A549 (cell line): ENCODE measurements around the gene LRATD1. TPM values are rescaled to one million over a fixed set of nuclear protein-coding genes. Genes with fewer than 3 reads are reported as not detected.

Source experiments
- ATAC-seq, 2 experiments: fragments of 200-7000 bp in 1 of 2; fragments of >200 bp in 1 of 2; cut with Nextera tagmentation in 1 of 2; cut with Tn5 transposase in 1 of 2; 3 replicates each; pipeline versions ENCODE4 v1.8.0 to v1.9.1; 2018 to 2020; ENCODE audit warnings: mild to moderate bottlenecking in 1 of 2, moderate library complexity in 1 of 2
- CTCF ChIA-PET: fragments of 300-600 bp; sonication (Branson Sonifier 250); formaldehyde crosslinking; extraction: SDS; loops from one replicate; lab custom pipeline; 2021; ENCODE audit warnings: antibody characterized with exemption, inconsistent platforms; lab: Yijun Ruan, JAX
- POLR2A ChIA-PET: fragments of 350-600 bp; formaldehyde crosslinking; extraction: SDS; loops from one replicate; lab custom pipeline; 2021; ENCODE audit warnings: antibody characterized with exemption, inconsistent platforms; lab: Yijun Ruan, JAX
- DNase-seq, 2 experiments: peaks; one replicate each; pipeline versions ENCODE4 v3.0.0 to v3.0.0-alpha.2; 2011 to 2016; ENCODE audit warnings: low read depth in 1 of 2, low spot score in 1 of 2
- FAIRE-seq: peaks from 2 replicates; lab custom pipeline; 2011; peaks lifted over from hg19 to GRCh38; lab: Jason Lieb, UNC
- H3K27ac ChIP-seq, 2 experiments: fragments of >200 bp; sonication (Bioruptor Twin); formaldehyde crosslinking; 3 replicates each; pipeline ENCODE4 v1.5.1; 2016 to 2017
- H3K4me1 ChIP-seq: fragments of >200 bp; sonication (Bioruptor Twin); formaldehyde crosslinking; 3 replicates; pipeline ENCODE4 v1.6.1; 2016
- H3K4me2 ChIP-seq: fragments of >200 bp; sonication (Bioruptor Twin); formaldehyde crosslinking; 3 replicates; pipeline ENCODE4 v1.6.1; 2016
- H3K4me3 ChIP-seq: fragments of >200 bp; sonication (Bioruptor Twin); formaldehyde crosslinking; 3 replicates; pipeline ENCODE4 v1.5.1; 2016
- H3K9me3 ChIP-seq: fragments of >200 bp; sonication (Bioruptor Twin); formaldehyde crosslinking; 3 replicates; pipeline ENCODE4 v1.6.1; 2016
- CBX2 ChIP-seq: fragments of 200-600 bp; sonication (generic); IDR thresholded peaks from 2 replicates; pipeline ENCODE4 v1.6.1; 2016; ENCODE audit warnings: low read depth, mild to moderate bottlenecking, borderline replicate concordance
- CBX8 ChIP-seq: fragments of 200-600 bp; sonication (generic); IDR thresholded peaks from 2 replicates; pipeline ENCODE4 v1.6.1; 2016
- EHMT2 ChIP-seq: fragments of 200-600 bp; sonication (generic); IDR thresholded peaks from 2 replicates; pipeline ENCODE4 v1.6.1; 2016; ENCODE audit warnings: antibody characterized with exemption, low read depth, mild to moderate bottlenecking, moderate library complexity
- FOSB ChIP-seq: fragments of 250-450 bp; sonication (Bioruptor Pico); IDR thresholded peaks from 2 replicates; pipeline ENCODE4 v1.5.0; 2020; ENCODE audit warnings: mild to moderate bottlenecking, moderate library complexity
- GATA3 ChIP-seq: IDR thresholded peaks from 2 replicates; pipeline ENCODE4 v1.6.1; 2012; ENCODE audit warnings: borderline replicate concordance
- HDAC2 ChIP-seq: fragments of 200-600 bp; sonication (generic); IDR thresholded peaks from 2 replicates; pipeline ENCODE4 v1.6.1; 2016
- HOXA7 ChIP-seq: fragments of 250-450 bp; sonication (Bioruptor Pico); IDR thresholded peaks from 2 replicates; pipeline ENCODE4 v1.5.0; 2020; ENCODE audit warnings: mild to moderate bottlenecking, moderate library complexity
- HOXB5 ChIP-seq: fragments of 250-450 bp; sonication (Bioruptor Pico); IDR thresholded peaks from 2 replicates; pipeline ENCODE4 v1.5.0; 2020; ENCODE audit warnings: mild to moderate bottlenecking, moderate library complexity
- JUN ChIP-seq, 2 experiments: fragments of >200 bp; sonication (Bioruptor Twin); formaldehyde crosslinking; IDR thresholded peaks; 2 replicates in 1 of 2; 3 replicates in 1 of 2; pipeline ENCODE4 v1.6.1; 2016 to 2017
- KDM1A ChIP-seq: fragments of 200-600 bp; sonication (generic); IDR thresholded peaks from 2 replicates; pipeline ENCODE4 v1.6.1; 2016; ENCODE audit warnings: low read depth, mild to moderate bottlenecking
- KDM5A ChIP-seq: fragments of 200-600 bp; sonication (generic); IDR thresholded peaks from 2 replicates; pipeline ENCODE4 v1.6.1; 2016; ENCODE audit warnings: antibody characterized with exemption, mild to moderate bottlenecking
- MAFK ChIP-seq: fragments of 450-650 bp; IDR thresholded peaks from 2 replicates; pipeline ENCODE4 v1.6.1; 2014; ENCODE audit not compliant: partially characterized antibody
- MYC ChIP-seq: IDR thresholded peaks from 2 replicates; pipeline ENCODE4 v1.6.1; 2012; ENCODE audit warnings: mild to moderate bottlenecking, inconsistent platforms, low read length, improper control_type of control experiment, borderline replicate concordance
- NPAS2 ChIP-seq: fragments of 250-450 bp; sonication (Bioruptor Pico); IDR thresholded peaks from 2 replicates; pipeline ENCODE4 v1.8.0; 2022; ENCODE audit warnings: mild to moderate bottlenecking, moderate library complexity, borderline replicate concordance
- POLR2A ChIP-seq: IDR thresholded peaks from 2 replicates; pipeline ENCODE4 v1.6.1; 2012; ENCODE audit warnings: mild to moderate bottlenecking, low read length
- POLR2AphosphoS2 ChIP-seq: conservative IDR thresholded peaks from 2 replicates; pipeline ENCODE4 v1.6.1; 2012; ENCODE audit warnings: low read length, improper control_type of control experiment, inconsistent platforms
- RCOR1 ChIP-seq: fragments of 150-350 bp; IDR thresholded peaks from 2 replicates; pipeline ENCODE4 v1.6.1; 2014; ENCODE audit warnings: antibody characterized with exemption, low read length, low read depth
- RNF2 ChIP-seq: fragments of 200-600 bp; sonication (generic); IDR thresholded peaks from 2 replicates; pipeline ENCODE4 v1.6.1; 2016; ENCODE audit warnings: low read depth, mild to moderate bottlenecking, antibody characterized with exemption, moderate library complexity, borderline replicate concordance
- SMC3 ChIP-seq: fragments of >200 bp; sonication (Bioruptor Twin); formaldehyde crosslinking; IDR thresholded peaks from 3 replicates; pipeline ENCODE4 v1.6.1; 2018; ENCODE audit warnings: inconsistent platforms
- SREBF2 ChIP-seq: fragments of 450-650 bp; IDR thresholded peaks from 2 replicates; pipeline ENCODE4 v1.6.1; 2014; ENCODE audit warnings: mild to moderate bottlenecking, moderate library complexity
- TFCP2L1 ChIP-seq: fragments of 250-450 bp; sonication (Bioruptor Pico); IDR thresholded peaks from 2 replicates; pipeline ENCODE4 v1.5.0; 2021; ENCODE audit warnings: mild to moderate bottlenecking
- ZC3H11A ChIP-seq: fragments of 450-650 bp; IDR thresholded peaks from 2 replicates; pipeline ENCODE4 v1.6.1; 2014; ENCODE audit warnings: antibody characterized with exemption, mild to moderate bottlenecking
- ZSCAN20 ChIP-seq: fragments of 250-450 bp; sonication (Bioruptor Pico); IDR thresholded peaks from 2 replicates; pipeline ENCODE4 v1.8.0; 2022; ENCODE audit warnings: mild to moderate bottlenecking, moderate library complexity
- WGBS: methylation state at CpG from one replicate; pipeline ENCODE4 v1.1.6; 2017; ENCODE audit errors: missing lambda C conversion rate; 5-methylcytosine and 5-hydroxymethylcytosine counted together
- polyA plus RNA-seq, 4 experiments: library from polyadenylated mRNA; depleted of rRNA in 3 of 4; stranded (reverse); fragments of >200 nt; fragmentation: RNase III in 1 of 4; extraction: RNeasy Plus Mini Kit Qiagen cat#74134 plus additional on column Dnase treatment in 1 of 4; gene quantifications; 2 replicates in 3 of 4; 3 replicates in 1 of 4; pipeline ENCODE4 v1.2.3, GENCODE V29; 2011 to 2017
- TF ChIP-seq, protein P1 (sequence below): fragments of >200 bp; sonication (Bioruptor Twin); formaldehyde crosslinking; IDR thresholded peaks from 3 replicates; pipeline ENCODE4 v1.5.1; 2016
- TF ChIP-seq, protein P2 (sequence below): fragments of >200 bp; sonication (Bioruptor Twin); formaldehyde crosslinking; IDR thresholded peaks from 2 replicates; pipeline ENCODE4 v1.6.1; 2016
- TF ChIP-seq, protein P3 (sequence below): IDR thresholded peaks from 2 replicates; pipeline ENCODE4 v1.6.1; 2012
- TF ChIP-seq, protein P4 (sequence below): fragments of 450-650 bp; IDR thresholded peaks from 2 replicates; pipeline ENCODE4 v1.6.1; 2014; ENCODE audit warnings: antibody characterized with exemption
- TF ChIP-seq, protein P5 (sequence below): fragments of >200 bp; sonication (Bioruptor Twin); formaldehyde crosslinking; IDR thresholded peaks from 3 replicates; pipeline ENCODE4 v1.6.1; 2016
- TF ChIP-seq, protein P6 (sequence below): fragments of 250-450 bp; sonication (Bioruptor Pico); IDR thresholded peaks from 2 replicates; pipeline ENCODE4 v1.5.0; 2020; ENCODE audit warnings: low read depth, mild to moderate bottlenecking, moderate library complexity
- TF ChIP-seq, protein P7 (sequence below): IDR thresholded peaks from 2 replicates; pipeline ENCODE4 v1.6.1; 2012; ENCODE audit warnings: low read depth, borderline replicate concordance
- TF ChIP-seq, protein P8 (sequence below): fragments of 150-350 bp; IDR thresholded peaks from 2 replicates; pipeline ENCODE4 v1.6.1; 2014; ENCODE audit warnings: low read depth, mild to moderate bottlenecking, low read length

LRATD1 gene
- polyA plus RNA-seq, 2 of the 4 experiments (the other 2 are of a cell fraction): 0.05 TPM; not detected in 1

DNA sequence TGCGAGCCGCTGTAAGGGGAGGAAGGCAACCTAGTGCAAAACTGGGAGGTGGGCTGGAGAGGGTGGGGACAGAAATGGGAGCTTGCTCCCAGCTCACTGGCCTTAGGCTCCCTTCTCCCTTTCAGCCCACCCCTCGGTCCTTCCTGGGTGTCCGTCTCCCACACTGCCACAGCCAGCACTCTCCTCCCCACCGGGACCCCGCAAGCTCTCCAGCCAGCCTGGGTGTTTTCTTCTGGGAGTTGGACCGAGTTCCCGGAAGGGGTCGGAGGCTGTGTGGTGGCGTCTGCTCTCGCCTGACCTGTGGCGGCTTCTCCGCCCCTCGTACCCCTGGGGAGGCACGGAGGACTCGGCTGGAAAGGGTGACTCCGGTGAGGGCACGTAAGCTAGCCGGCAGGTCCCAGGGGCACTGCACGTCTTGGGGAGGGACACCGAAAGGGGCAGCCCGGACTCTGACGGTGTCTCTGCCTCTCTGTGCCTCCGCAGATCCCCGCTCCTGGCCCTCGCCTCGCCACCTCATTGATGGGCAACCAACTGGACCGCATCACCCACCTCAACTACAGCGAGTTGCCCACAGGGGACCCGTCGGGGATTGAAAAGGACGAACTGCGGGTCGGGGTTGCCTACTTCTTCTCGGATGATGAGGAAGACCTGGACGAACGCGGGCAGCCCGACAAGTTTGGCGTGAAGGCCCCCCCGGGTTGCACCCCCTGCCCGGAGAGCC is 1.1 kb downstream of the LRATD1 start:
- CTCF ChIA-PET: interaction anchor here (0.9 to 2.9 kb wide), 6 partner anchors 8 to 957 kb away, joined by 3 to 21 read pairs (median 4); no protein-coding TSS in a partner anchor
- Histone ChIP-seq H3K9me3 (no peaks in the 10 kb centered on the region; the same call in 2 of the 3 replicates), H3K4me1 (peaks cover 16% of the 10 kb centered on the region), H3K27ac (no peak overlapping the region)
- POLR2A ChIA-PET: no interaction called here
- 17% methylated on average over 34 of the region's 42 CpGs for WGBS
- no peak for DNase-seq
- no peak for FAIRE-seq
- TF ChIP-seq EHMT2: no peak
- no peak for TF ChIP-seq TFCP2L1 (CRISPR knock-in tag)
- TF ChIP-seq, protein P1, sequence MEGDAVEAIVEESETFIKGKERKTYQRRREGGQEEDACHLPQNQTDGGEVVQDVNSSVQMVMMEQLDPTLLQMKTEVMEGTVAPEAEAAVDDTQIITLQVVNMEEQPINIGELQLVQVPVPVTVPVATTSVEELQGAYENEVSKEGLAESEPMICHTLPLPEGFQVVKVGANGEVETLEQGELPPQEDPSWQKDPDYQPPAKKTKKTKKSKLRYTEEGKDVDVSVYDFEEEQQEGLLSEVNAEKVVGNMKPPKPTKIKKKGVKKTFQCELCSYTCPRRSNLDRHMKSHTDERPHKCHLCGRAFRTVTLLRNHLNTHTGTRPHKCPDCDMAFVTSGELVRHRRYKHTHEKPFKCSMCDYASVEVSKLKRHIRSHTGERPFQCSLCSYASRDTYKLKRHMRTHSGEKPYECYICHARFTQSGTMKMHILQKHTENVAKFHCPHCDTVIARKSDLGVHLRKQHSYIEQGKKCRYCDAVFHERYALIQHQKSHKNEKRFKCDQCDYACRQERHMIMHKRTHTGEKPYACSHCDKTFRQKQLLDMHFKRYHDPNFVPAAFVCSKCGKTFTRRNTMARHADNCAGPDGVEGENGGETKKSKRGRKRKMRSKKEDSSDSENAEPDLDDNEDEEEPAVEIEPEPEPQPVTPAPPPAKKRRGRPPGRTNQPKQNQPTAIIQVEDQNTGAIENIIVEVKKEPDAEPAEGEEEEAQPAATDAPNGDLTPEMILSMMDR: no peak
- TF ChIP-seq, protein P2, sequence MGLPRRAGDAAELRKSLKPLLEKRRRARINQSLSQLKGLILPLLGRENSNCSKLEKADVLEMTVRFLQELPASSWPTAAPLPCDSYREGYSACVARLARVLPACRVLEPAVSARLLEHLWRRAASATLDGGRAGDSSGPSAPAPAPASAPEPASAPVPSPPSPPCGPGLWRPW: no peak
- no peak for TF ChIP-seq SMC3
- TF ChIP-seq SREBF2: no peak
- TF ChIP-seq KDM1A: no peak
- TF ChIP-seq, protein P3, sequence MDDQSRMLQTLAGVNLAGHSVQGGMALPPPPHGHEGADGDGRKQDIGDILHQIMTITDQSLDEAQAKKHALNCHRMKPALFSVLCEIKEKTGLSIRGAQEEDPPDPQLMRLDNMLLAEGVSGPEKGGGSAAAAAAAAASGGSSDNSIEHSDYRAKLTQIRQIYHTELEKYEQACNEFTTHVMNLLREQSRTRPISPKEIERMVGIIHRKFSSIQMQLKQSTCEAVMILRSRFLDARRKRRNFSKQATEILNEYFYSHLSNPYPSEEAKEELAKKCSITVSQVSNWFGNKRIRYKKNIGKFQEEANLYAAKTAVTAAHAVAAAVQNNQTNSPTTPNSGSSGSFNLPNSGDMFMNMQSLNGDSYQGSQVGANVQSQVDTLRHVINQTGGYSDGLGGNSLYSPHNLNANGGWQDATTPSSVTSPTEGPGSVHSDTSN: no peak
- TF ChIP-seq CBX2: no peak
- TF ChIP-seq POLR2A: no peak
- TF ChIP-seq, protein P4, sequence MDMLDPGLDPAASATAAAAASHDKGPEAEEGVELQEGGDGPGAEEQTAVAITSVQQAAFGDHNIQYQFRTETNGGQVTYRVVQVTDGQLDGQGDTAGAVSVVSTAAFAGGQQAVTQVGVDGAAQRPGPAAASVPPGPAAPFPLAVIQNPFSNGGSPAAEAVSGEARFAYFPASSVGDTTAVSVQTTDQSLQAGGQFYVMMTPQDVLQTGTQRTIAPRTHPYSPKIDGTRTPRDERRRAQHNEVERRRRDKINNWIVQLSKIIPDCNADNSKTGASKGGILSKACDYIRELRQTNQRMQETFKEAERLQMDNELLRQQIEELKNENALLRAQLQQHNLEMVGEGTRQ: no peak
- TF ChIP-seq NPAS2: no peak
- no peak for TF ChIP-seq HDAC2
- TF ChIP-seq, protein P5, sequence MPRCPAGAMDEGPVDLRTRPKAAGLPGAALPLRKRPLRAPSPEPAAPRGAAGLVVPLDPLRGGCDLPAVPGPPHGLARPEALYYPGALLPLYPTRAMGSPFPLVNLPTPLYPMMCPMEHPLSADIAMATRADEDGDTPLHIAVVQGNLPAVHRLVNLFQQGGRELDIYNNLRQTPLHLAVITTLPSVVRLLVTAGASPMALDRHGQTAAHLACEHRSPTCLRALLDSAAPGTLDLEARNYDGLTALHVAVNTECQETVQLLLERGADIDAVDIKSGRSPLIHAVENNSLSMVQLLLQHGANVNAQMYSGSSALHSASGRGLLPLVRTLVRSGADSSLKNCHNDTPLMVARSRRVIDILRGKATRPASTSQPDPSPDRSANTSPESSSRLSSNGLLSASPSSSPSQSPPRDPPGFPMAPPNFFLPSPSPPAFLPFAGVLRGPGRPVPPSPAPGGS: no peak
- TF ChIP-seq MYC: no peak
- TF ChIP-seq, all 56 proteins: peak for 0
- Histone ChIP-seq H3K4me2 (peak overlapping the region; percentile 93), H3K4me3 (peak overlapping the region; percentile 41; the same call in 2 of the 3 replicates)
- peak in 1 of 2 experiments; percentile 7; a peak in 3 of 6 replicates for ATAC-seq

DNA sequence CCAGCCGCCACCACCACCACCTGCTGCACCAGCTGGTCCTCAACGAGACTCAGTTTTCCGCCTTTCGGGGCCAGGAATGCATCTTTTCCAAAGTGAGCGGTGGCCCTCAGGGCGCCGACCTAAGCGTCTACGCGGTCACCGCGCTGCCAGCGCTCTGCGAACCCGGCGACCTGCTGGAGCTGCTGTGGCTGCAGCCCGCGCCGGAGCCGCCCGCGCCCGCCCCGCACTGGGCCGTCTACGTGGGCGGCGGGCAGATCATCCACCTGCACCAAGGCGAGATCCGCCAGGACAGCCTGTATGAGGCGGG is 1.6 kb downstream of the LRATD1 start:
- FAIRE-seq: no peak
- no peaks in the 10 kb centered on the region; the same call in 2 of the 3 replicates for H3K9me3 ChIP-seq

More for the DNA sequence above, 1.6 kb downstream of the LRATD1 start:
- POLR2A ChIA-PET: no interaction called here
- H3K4me1 ChIP-seq: peaks cover 16% of the 10 kb centered on the region
- WGBS: no CpG with 5 or more reads among the region's 31 CpGs
- peak in 1 of 2 experiments; percentile 6; a peak in 2 of 6 replicates for ATAC-seq
- peak overlapping the region; percentile 41 for H3K4me3 ChIP-seq
- CTCF ChIA-PET: interaction anchor here (0.9 to 2.9 kb wide), 6 partner anchors 7 to 956 kb away, joined by 3 to 21 read pairs (median 4); no protein-coding TSS in a partner anchor
- no peak overlapping the region for H3K27ac ChIP-seq
- TF ChIP-seq FOSB (CRISPR knock-in tag) (no peak), MAFK (no peak), GATA3 (no peak), HOXB5 (CRISPR knock-in tag) (no peak), POLR2AphosphoS2 (no peak), KDM5A (no peak), EHMT2 (no peak), JUN (IDR thresholded peaks at IDR 0.05) (no peak), HOXA7 (CRISPR knock-in tag) (no peak), RNF2 (no peak), CBX8 (no peak), ZSCAN20 (CRISPR knock-in tag) (no peak), SREBF2 (no peak), SMC3 (no peak), ZC3H11A (no peak), RCOR1 (no peak), KDM1A (no peak)
- TF ChIP-seq, protein P6, sequence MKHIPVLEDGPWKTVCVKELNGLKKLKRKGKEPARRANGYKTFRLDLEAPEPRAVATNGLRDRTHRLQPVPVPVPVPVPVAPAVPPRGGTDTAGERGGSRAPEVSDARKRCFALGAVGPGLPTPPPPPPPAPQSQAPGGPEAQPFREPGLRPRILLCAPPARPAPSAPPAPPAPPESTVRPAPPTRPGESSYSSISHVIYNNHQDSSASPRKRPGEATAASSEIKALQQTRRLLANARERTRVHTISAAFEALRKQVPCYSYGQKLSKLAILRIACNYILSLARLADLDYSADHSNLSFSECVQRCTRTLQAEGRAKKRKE (CRISPR knock-in tag): no peak
- TF ChIP-seq, protein P7, sequence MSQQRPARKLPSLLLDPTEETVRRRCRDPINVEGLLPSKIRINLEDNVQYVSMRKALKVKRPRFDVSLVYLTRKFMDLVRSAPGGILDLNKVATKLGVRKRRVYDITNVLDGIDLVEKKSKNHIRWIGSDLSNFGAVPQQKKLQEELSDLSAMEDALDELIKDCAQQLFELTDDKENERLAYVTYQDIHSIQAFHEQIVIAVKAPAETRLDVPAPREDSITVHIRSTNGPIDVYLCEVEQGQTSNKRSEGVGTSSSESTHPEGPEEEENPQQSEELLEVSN: no peak
- TF ChIP-seq, protein P8, sequence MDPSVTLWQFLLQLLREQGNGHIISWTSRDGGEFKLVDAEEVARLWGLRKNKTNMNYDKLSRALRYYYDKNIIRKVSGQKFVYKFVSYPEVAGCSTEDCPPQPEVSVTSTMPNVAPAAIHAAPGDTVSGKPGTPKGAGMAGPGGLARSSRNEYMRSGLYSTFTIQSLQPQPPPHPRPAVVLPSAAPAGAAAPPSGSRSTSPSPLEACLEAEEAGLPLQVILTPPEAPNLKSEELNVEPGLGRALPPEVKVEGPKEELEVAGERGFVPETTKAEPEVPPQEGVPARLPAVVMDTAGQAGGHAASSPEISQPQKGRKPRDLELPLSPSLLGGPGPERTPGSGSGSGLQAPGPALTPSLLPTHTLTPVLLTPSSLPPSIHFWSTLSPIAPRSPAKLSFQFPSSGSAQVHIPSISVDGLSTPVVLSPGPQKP: no peak
- TF ChIP-seq, all 56 proteins: peak for 0
- peak overlapping the region; percentile 93 for H3K4me2 ChIP-seq
- DNase-seq: no peak
